GM18907 (cell line): ENCODE results near the gene KIRREL3.

Experiments used
- ATAC-seq: cut with Tn5 transposase; IDR thresholded peaks from one replicate; pipeline ENCODE4 v1.9.1; 2021; ENCODE audit warnings: mild to moderate bottlenecking, moderate library complexity; ENCODE audit not compliant: unreplicated experiment

Gene KIRREL3

DNA sequence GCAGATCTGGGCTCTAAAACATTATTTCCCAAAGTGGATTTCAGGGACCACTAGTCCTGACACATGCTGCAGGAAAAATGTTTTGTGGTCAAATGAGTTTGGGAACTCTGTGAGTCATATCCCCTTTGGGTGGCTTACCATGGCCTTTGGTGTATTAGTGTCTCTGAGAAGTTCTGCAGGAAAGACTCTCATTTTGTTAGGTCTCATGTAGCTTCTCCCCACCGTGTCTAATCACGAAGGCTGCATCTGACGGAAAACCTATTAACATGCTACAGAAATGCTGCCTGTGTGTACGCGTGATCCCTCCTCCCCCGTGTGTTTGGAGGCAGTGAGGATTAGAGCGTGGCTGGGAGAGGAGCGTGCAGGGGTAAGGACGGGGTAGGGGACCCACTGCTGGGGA, 453.4 kb downstream of the KIRREL3 start:
- no peak for ATAC-seq

DNA sequence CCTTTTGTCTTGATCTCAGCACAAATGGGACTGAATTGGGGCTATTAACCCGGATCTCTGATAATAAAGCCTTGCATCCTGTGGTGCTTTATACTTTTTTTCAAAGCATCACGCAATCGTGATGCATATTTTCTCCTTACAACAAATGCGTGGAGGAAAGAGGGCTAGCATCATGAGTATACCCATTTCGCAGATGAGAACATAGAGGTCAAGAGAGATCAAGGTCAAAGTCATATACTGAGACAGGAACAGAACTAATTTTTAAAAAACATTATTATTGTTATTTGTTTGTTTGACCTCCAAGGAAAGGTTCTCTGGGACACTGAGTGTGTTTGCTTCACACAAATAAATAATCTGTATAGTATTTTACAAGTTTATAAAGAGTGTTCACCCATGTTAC, 453.9 kb downstream of the KIRREL3 start:
- ATAC-seq: no peak

DNA sequence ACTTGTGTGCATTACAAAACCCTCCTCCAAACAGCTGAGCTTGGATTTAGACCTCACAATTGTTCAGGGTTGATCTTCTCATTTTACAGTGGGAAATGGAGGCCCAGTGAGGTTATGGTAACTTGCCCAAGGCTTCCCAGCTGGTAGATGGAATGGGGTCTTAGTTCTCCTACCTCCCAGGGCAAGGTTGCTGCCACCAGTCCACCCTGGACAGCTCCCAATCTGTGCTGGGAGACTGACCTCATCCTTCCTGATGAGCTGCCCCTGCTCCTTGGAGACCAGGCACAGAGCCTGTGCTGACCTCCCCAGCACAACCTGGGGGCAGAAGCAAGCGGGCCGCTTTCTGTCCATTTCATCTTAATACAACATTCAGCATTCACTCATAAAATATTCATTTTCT, 454.4 kb downstream of the KIRREL3 start:
- no peak for ATAC-seq

DNA sequence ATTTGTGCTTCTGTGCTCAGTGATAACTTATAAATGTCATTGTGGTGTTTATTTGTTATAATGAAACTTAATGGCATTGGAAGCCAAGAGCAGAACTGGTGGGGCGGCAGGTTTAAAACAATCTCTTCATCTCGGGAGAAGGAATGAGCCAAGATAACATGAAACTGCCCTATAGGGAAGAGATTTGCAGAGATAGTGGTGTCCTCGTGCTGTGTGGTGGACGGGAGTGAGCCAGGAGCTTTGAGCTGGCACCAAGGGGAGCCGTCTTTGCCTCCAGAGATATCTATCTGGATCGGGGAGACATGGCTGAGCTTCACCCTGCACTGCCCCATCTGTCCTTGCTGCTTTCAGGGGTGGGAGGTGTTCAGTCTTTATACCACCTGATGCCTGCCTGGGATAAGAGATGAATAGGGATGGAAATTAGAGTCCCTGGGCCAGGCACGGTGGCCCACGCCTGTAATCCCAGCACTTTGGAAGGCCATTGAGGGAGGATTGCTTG, 455.5 kb downstream of the KIRREL3 start:
- ATAC-seq: no peak

DNA sequence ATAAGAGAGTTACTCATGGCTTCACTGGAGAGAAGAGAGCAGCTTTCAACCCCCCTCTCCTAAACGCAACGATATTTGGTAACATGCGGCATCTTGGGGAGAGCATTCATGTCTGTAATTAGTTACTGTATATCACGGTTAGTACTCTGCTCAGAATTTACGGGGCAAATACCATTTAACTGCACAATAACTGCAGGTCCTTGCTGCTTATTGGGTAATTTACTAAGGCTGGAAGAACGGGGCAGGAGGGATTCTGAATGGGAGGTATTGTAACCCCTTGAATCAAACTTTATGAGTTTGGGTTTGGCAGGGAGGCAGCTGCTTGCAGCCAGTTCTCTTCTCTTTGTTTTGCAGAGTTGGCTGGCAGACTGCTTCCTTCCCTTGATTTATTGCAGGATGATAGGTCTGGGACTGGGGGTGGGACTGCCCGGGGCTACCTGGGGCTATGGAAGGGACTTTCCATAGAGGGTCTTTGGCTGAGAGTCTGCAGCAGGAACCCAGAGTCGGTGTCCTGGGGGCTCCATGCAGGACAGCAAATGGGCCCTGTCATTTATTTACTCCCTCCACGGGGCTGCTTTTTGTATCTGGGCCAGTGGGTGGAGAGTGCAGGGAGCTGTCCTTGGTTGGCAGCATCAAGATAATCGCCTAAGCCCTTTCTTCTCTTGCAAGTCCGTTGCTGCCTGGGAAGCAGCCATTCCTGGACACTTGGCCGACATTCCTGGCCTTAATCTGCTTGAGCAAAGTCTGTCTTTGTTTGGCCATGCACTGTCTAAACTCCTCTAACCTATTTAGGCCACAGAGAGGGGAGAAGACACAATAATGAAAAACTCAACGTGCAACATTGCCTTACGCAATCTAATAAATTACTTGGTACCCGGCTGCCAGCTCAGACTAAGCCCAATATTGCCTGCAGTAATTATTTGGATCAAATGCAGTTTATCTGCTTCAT, 456.2 kb downstream of the KIRREL3 start:
- ATAC-seq: no peak

DNA sequence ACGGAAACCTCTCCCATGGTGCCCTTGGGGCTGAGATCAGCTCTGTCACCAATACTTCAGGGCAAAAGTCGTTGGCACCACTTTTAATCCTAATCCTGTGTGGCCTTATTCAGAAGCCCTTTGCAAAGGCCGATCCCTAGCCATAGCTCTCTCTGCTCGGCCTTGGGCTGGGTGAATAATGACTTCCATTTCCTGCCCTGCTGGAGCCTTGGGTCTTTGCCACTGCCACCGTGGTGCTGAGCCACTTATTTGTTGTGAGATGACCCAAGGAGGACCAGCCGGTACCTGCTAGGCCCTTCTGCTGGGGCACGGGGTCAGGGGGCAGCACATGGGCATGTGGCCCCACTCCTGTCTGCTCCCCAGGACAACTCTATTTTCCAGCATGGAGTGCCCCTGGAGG, 456.9 kb downstream of the KIRREL3 start:
- no peak for ATAC-seq

DNA sequence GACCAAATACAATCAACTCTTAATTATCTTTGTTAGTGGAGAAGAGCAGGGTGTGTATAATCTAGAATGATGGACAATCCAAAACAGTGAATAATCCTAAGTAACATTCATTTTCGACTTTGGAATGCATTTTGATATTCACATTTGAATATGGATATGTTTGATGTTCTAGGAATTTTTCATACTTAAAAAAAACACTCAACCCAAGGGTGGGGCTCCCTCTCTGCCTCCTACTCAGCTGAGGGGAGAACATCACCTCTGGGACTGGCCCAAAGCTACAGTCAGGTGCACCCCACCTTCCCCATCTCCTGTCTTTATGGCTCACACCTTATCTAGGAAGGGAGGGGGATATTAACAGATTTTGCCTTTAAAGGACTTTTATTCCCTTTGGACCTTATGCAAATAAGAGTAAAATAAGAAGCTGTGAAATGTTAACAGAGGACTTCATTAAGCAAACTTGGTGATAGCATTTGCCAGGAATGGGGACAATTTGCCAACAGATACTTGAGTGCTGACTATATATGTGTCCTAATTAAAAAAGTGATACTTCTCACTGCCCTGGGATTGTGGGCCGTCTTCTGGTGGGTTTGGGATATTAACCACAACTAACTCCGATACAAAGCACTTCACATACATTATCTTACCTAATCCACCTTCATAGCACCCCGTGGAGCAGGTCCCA, 458.1 kb downstream of the KIRREL3 start:
- no peak for ATAC-seq

DNA sequence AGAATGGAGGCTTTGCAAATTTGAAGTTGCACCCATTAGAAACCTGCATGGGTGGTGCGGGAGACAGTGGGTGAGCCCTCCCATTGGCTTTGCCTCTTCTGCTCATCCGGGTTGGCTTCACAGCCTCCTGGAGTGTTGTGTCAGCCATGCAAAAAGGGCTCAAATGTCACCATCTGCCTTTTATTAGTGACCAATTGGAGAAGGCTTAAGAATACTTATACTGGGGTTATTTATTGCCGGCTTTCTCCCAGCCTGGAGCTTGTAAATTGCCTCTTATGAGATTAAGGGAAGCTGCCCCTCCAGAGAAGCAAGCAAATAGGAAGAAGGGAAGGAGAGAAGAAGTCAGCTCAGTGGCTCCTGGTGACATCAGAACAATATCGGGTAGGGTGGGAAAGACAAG, 462.5 kb downstream of the KIRREL3 start:
- no peak for ATAC-seq

DNA sequence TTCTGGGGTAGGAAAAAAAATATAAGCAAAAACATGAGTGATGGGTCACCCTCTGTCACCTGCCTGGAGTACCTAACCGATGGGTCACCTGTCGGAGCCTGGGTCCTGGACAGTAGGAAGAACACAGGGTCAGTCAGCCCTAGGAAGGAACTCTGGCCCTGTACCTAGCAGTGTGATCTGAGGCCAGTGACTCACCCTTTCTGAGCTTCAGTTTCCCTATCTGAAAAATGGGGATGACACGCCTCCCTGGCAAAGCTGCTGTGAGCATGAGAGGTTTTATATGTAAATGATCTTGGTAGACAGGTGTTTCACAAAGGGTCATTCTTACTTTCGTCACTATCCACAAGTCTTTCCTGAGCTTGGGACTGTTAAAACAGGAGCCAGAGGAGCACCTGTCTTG, 463.1 kb downstream of the KIRREL3 start:
- ATAC-seq: no peak

DNA sequence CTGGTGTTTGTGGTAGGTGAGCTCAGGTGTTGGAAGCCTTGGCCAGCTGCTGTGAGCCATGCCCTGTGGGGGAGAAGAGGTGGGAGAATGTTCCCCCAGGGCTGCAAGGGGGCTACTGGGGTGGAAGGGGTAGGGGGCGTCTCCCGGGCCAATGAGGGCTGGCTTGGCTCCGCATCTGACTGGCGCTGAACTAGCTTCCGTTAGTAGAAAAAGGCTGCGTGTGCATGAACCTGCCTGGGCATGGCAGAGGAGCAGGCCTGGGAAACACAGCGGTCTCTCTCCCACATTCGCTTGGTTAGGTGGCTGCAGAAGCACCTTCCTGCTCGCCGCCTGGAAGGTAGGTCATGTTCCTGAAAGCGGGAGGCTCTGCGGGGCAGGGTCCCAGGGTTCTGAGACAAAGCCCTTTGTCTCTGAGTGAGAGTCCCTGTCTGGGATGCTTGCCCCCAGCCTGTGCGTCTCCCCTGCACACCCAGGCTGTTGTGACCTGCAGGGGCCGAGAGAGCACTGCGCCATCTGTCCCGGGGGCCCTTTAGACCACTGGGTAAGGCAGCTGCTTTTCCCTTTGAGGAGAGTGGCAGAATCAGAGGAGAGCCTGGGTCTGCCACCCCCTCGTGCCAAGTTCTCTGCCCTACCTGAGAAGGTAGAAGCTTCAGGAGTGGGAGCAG, 466.3 kb downstream of the KIRREL3 start:
- no peak for ATAC-seq

DNA sequence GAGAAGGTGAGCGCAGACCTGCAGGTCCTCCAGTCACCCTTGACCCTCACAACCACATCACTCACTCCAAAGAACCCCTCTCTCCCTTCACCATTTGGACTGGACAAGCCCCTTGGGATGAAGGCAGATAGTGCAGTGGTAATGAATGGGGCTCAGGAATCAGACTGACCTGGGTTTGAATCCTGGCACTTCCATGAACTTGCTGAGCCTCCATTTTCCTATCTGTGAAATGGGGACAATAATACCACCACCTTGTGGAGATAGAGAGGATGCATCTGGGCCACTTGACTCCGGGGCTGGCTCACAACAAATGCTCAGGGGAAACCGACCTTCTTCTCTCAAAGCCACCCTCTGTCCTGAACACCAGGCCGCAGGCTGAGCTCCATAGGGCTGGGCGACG, 467.0 kb downstream of the KIRREL3 start:
- no peak for ATAC-seq

DNA sequence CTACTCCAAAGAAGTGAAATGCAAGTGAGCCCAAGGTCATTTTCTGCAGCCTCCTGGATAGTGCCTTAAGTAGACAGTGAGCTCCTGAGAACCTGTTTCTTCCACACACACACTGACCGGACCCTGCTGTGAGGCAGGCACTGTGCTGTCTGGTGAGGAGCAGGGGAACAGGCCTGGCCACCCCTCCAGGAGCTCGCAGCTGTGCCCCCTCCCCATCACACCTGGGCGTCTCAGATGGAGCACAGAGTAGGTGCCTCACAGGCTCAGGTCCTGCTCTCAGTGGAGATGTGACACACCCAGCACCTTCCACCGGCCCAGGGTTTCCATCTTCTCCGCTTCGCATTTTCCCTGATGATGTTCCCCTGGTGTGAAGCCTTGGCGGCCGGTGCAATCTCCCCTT, 470.2 kb downstream of the KIRREL3 start:
- ATAC-seq: no peak

DNA sequence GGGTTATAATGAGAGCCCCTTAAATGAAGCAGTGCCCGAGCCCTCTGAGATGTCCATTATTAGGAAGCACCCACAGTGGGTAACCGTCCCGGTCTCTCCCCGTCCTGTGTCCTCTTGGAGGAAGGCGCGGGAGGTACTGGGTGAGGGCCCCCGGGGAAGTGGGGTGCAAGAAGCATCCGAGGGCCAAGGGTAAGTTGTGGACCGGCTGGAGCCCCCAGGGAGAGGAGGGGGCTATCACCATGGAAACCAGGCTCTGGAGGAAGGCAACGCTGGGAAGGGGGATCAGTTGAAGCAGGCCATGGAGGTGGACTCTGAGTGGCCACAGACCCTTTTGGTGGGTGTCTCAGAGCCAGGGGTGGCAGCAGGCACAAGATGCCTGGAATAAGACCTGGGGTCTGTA, 471.5 kb downstream of the KIRREL3 start:
- ATAC-seq: no peak

DNA sequence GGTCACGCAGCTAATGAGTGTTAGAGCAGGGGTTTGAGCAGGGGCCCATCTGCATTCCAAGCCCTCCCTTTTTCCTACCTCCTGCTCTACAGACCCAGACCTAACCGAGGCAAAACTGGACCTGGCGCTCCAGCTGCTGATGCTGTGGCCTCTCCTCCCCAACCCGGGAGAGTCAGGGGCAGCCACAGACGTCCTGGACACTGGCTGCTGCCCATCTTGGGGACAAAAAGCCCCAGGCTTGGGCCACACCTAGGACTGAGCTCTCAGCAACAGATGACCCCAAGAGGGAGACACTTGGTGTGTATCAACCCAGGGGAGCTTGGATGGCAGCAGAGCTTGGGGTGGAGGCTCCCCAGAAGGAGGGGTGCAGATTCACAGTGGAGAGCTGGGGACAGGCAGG, 472.5 kb downstream of the KIRREL3 start:
- no peak for ATAC-seq

DNA sequence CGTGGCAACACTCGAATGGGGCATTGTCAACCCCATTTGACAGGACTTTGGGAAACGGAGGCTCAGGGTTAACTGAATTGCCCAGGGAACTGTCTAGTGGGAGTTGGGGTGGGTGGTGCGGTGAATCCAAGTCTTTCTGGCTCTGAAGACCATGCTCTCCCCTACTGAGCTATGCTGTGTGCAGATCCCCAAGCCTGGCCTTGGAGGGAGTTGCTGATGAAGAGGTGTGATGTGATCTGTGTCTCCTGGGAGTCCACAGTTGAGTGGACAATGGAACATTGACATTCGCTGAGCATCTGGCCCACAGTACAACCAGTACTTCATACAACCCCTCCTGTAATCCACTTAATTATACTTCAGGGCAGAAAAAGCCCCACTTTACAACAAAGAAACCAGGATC, 472.9 kb downstream of the KIRREL3 start:
- no peak for ATAC-seq

DNA sequence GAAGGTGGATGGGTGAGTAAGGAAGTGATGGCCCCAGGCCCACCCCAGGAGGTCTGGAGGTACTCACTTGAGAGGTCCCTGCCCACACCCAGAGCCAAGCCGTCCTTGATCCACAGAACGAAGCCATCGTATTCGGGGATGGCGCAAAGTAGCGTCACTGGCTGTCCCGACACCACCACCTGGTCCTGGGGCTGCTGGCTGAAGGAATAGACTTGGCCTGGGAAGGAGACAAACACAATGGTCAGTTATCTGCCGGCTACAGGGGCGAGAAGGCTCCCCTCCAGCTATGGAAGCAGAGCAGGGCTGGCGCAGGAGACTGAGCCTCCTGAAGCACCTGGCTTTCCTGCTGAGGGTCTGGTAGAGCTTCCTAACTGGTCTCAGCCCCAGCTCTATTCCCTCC, 474.1 kb downstream of the KIRREL3 start:
- ATAC-seq: no peak

DNA sequence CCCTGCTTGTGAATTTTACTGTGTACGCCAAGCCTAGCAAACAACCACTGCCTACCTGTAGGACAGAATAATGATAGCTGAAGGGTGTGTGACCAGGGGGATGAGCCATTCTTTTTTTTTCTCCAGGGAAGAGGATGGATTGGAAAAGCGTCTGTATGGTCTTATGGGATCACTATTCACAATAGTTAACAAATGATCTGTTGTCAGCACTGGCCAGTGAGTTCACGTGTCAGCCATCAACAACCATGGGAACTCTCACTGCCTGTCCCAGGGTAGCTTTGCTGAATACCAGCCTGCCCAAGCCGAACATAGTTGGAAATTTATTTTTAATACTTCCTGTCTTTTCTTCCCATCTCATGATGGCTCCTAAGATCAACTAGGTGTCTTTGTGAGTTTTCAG, 474.9 kb downstream of the KIRREL3 start:
- no peak for ATAC-seq

DNA sequence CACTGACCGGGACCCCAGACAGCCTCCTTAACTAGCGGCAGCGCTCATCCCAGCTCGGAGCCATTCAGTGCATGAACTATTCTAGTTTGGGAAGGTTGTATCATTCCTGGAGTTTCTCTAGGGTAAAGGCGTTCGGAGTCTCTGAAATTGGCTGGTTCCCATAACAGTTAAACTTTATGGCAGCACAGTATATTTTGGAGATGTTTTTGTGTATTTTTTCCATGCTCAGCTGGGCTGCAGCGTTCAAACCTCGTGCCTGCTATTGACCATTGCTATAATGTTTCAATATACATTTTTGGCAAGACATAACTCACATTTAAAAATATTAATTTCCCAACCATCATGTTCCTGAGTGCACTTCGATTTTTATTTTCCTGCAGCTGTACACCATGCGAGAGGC, 475.4 kb downstream of the KIRREL3 start:
- ATAC-seq: no peak

DNA sequence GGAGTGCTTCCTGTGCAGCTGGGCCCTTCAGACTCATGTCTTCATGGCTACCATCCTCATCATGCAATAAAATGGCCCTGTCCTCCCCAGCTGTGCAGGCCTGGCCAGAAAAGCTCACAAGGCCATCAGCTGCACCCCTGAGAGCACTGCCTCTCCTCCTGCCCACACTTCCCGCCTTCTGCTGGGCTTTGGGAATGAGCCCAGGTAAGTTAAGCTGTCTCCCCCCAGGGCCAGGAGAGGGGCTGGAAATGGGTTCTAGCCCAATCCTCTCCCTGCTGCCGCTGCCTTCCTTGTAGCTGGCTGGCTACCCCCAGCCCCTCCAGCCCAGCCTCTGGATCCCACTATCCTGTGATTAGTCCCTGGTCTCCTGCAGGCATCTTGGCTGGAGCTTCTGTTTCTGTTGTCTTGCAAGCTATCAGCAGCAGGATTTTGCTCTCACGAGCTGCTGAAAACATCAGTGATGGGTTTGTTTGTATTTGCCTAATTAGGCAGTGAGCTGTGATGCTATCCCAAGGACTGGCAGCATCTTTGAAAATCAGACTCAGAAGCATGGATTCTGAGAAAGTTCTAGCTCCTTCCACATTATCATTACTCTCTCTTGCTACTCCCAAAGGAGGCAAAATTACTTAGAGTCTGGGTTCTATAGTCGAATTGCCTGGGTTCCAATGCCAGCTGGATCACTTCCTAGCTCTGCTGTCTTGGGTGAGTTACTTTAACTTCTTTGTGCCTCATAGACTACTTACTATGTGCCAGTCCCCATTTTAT, 476.9 kb downstream of the KIRREL3 start:
- no peak for ATAC-seq

DNA sequence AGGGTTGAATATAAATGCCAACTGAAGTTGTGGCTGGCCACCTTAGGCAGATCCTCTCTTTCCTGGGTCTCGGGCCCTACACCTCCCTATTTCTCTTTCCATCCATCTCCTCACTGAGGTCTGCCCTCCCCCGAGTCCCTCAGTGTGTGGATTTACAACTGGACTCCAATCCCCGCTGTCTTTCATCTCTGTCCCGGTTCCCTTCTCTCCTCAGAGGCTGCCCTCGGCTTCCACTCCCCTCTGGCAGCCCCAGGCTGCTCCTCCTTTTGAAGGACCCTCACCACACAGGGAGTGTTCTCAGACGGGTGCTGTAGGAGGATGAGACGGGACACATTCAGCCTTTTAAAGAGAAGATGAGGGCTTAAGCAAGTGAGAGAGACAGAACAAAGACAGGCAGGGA, 478.0 kb downstream of the KIRREL3 start:
- ATAC-seq: no peak

DNA sequence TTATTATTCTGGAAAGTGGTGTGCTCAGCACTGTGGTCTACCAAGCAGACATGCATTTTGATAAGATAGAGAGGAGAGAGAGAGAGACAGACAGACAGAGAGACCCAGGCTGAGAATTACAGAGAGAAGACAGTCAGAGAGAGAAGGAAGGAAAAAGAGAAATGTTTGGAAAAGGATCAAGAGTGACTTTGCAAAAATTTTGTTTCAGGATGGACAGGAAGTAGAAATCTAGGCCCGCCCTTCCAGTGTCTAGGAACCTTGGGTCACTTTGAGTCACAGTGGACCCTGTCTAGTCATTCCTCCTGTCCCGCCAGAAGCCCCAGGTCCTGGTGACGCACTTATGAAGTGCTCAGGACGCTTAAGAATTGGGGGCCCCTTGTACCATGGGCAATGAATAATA, 478.4 kb downstream of the KIRREL3 start:
- ATAC-seq: no peak
